Pancreas (tissue), 10 donors: ENCODE measurements around the gene MLIP. TPM values are rescaled to one million over a fixed set of nuclear protein-coding genes. Genes with fewer than 3 reads are reported as not detected.

Source experiments
- ATAC-seq, 4 donors: fragments of 200-7000 bp; cut with Tn5 transposase; one replicate each; pipeline versions ENCODE4 v1.8.0 to v1.9.1; 2020; ENCODE audit warnings: mild to moderate bottlenecking in 4 of 4, moderate library complexity in 4 of 4
- DNase-seq, 6 donors: peaks; one replicate each; pipeline ENCODE4 v3.0.0-alpha.2; 2020
- FAIRE-seq: peaks from 2 replicates; lab custom pipeline; 2012; peaks lifted over from hg19 to GRCh38; lab: Jason Lieb, UNC
- H3K27ac ChIP-seq, 4 donors: fragments of 200-600 bp; sonication (generic); 1 replicate in 3 of 4; 2 replicates in 1 of 4; pipeline versions ENCODE4 v1.5.0 to v1.8.0; 2020
- H3K27me3 ChIP-seq, 4 donors: fragments of 200-600 bp; one replicate each; pipeline ENCODE4 v1.8.0; 2021
- H3K36me3 ChIP-seq, 3 donors: fragments of 200-600 bp; sonication (generic) in 1 of 3; one replicate each; pipeline versions ENCODE4 v1.5.0 to v1.8.0; 2020 to 2021
- H3K4me1 ChIP-seq, 3 donors: fragments of 200-600 bp; one replicate each; pipeline ENCODE4 v1.8.0; 2021
- H3K4me3 ChIP-seq, 4 donors: fragments of 200-600 bp; sonication (generic) in 2 of 4; one replicate each; pipeline versions ENCODE4 v1.5.0 to v1.8.0; 2020 to 2021
- H3K9me3 ChIP-seq, 4 donors: fragments of 200-600 bp; one replicate each; pipeline ENCODE4 v1.8.0; 2021
- WGBS, 2 donors: extraction: QIAGEN DNeasy Blood & Tissue Kit; methylation state at CpG; one replicate each; pipeline ENCODE4 v1.1.7; 2013; 5-methylcytosine and 5-hydroxymethylcytosine counted together
- intact Hi-C, 3 donors: fragments of 100-400 bp; cut with DNase I; formaldehyde crosslinking; loops; one replicate each; pipeline versions ENCODE4 v1.11.1 to v1.14.2; 2022
- polyA plus RNA-seq, 2 donors: library from polyadenylated mRNA; stranded (reverse); fragments of 200-250 nt; gene quantifications; one replicate each; pipeline ENCODE4 v1.2.3, GENCODE V29; 2013
- total RNA-seq, 6 donors: library from RNA; stranded (reverse); fragmentation: NEBNext Ultra II Directional in 4 of 6; extraction: Animal tissue kit (Norgen Biotek cat#: 25700) in 4 of 6; gene quantifications; one replicate each; pipeline versions ENCODE4 v1.2.1 to v1.2.4, GENCODE V29; 2021 to 2023
- TF ChIP-seq, protein P1 (sequence below), 4 donors: fragments of 200-600 bp; sonication (generic) in 3 of 4; IDR thresholded peaks; one replicate each; pipeline versions ENCODE4 v1.5.0 to v1.8.0; 2021; ENCODE audit warnings: antibody characterized with exemption in 4 of 4
- donor health status: healthy with polysubstance abuse.
- donor health status: DM: no; HTN: no; CAD: no; lungs with moderate emphysema.
- donor health status: DM: no; HTN: no; CAD: no.
- donor health status: control.
- donor health status: control.
- donor health status: Bipolar disorder and iron deficiency.
- donor health status: DM: yes; HTN: yes; CAD: no.
- donor health status: DM: no; HTN: no; CAD: no.
- donor health status: DM: no; HTN: no; CAD: no.
- donor health status: DM: yes; HTN: yes; CAD: no.

The MLIP gene
- total and polyA plus RNA-seq, 8 donors = 0.32 to 5.8 (median 0.77) TPM

DNA sequence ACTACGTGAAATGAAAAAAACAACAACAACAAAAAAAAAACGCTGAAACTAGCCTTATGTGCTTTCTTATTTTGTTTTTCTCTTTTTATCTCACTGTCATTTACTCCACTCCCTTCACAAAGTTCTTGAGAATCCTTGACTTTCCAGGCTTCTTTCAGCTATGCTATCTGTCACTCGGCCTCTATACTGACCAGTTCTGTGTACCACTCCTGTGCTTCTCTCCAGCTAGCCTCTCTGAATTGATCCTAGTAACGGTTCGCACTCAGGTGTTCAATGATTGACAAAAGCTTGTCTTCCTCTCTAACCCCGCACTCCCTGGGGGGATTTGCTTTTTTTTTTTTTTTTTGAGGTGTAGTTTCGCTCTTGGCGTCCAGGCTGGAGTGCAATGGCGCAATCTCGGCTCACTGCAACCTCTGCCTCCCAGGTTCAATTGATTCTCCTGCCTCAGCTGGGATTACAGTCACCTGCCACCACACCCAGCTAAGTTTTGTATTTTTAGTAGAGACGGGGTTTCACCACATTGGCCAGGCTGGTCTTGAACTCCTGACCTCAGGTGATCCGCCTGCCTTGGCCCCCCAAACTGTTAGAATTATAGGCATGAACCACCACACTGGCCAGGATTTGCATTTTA, 31.8 kb downstream of the MLIP start:
- H3K27ac ChIP-seq = no peak overlapping the region
- DNase-seq (no peak), ATAC-seq (no peak), FAIRE-seq (no peak)
- no peaks in the 10 kb centered on the region for H3K36me3 ChIP-seq
- intact Hi-C loops = no loop called here
- H3K27me3 ChIP-seq = no peaks in the 10 kb centered on the region
- no peaks in the 10 kb centered on the region for H3K4me1 ChIP-seq
- TF ChIP-seq, protein P1, sequence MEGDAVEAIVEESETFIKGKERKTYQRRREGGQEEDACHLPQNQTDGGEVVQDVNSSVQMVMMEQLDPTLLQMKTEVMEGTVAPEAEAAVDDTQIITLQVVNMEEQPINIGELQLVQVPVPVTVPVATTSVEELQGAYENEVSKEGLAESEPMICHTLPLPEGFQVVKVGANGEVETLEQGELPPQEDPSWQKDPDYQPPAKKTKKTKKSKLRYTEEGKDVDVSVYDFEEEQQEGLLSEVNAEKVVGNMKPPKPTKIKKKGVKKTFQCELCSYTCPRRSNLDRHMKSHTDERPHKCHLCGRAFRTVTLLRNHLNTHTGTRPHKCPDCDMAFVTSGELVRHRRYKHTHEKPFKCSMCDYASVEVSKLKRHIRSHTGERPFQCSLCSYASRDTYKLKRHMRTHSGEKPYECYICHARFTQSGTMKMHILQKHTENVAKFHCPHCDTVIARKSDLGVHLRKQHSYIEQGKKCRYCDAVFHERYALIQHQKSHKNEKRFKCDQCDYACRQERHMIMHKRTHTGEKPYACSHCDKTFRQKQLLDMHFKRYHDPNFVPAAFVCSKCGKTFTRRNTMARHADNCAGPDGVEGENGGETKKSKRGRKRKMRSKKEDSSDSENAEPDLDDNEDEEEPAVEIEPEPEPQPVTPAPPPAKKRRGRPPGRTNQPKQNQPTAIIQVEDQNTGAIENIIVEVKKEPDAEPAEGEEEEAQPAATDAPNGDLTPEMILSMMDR (IDR thresholded peaks at IDR 0.05) = no peak
- H3K4me3 ChIP-seq = no peak overlapping the region
- H3K9me3 ChIP-seq = no peaks in the 10 kb centered on the region
- 76 to 86% methylated on average over 12 of the region's 12 CpGs for WGBS, 2 donors

DNA sequence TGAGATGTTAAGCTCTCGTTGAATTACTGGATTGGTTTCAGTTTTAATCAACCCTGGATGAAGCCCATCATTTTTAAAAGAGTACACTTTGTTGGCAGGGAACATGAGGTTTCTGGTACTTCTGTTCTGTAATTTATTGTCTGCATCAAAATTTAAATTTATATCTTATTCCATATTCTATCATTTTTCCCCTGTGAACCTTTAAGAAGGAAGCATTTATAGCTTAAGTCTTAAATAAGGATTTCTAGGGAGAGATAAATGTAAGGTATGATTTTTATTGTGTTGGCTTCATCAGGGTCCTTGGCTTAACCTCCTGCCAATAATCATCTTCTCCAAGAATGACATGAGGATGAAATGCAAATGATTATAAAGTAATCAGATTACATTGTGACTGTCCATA, 40.6 kb downstream of the MLIP start:
- Histone ChIP-seq H3K27me3 (no peaks in the 10 kb centered on the region), H3K4me3 (no peak overlapping the region), H3K9me3 (no peaks in the 10 kb centered on the region), H3K36me3 (no peaks in the 10 kb centered on the region), H3K27ac (no peak overlapping the region), H3K4me1 (no peaks in the 10 kb centered on the region)
- ATAC-seq (no peak), DNase-seq (no peak), FAIRE-seq (no peak)
- intact Hi-C loops = no loop called here
- TF ChIP-seq, protein P1 (IDR thresholded peaks at IDR 0.05) = no peak
- WGBS, 2 donors = 49 to 63% methylated on average over 1 of the region's 1 CpG

DNA sequence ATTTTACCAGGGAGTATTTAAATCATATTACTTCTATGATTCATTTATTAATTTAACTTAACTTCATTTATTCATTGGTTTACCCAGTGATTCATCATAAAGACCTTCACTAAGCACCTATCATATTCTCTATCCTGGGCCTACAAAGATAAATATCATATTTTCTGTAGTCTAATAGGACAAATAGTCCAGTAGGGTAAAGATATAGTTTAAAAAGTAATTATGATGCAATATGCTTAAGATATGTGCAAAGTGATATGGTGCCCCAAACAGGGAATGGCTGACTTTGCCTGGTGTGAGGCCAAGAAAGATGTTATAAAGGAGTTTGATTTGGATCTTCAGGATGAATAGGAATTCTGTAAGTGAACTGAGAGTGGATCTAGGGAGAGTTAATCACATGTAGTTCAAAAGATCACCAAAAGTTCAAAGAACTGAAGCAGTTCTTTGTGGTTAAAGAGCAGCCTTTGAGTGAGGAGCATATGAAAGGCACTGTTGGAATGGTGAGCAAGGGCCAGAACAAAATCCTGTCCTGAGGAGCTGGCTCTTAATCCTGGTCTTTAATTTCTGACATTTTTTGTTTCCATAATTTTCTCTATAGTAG, 45.5 kb downstream of the MLIP start:
- Histone ChIP-seq H3K27ac (no peak overlapping the region), H3K36me3 (no peaks in the 10 kb centered on the region), H3K4me1 (no peaks in the 10 kb centered on the region), H3K27me3 (no peaks in the 10 kb centered on the region), H3K9me3 (no peaks in the 10 kb centered on the region), H3K4me3 (no peak overlapping the region)
- TF ChIP-seq, protein P1 (IDR thresholded peaks at IDR 0.05) = no peak
- DNase-seq (no peak), FAIRE-seq (no peak), ATAC-seq (no peak)
- intact Hi-C loops = no loop called here

DNA sequence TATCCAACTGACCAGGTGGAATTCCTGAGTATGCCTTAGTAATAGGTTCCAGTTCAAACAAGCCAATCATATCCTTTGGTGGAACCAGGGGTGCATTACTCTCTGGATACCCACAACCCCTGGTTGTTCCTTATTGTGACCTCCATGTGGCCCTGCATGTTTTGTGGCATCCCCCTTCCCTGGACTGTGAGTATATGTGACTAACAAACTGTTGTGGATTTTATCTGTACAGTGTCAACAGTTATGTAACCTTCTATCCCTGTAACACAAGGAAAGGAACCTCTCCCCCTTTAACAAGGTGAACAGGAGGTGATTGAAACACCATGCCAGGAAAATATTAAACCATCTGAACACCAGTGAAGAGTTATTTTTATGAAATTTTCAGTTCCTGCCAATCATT, 46.2 kb downstream of the MLIP start:
- H3K9me3 ChIP-seq = no peaks in the 10 kb centered on the region
- H3K27ac ChIP-seq = no peak overlapping the region
- no peaks in the 10 kb centered on the region for H3K27me3 ChIP-seq
- no peak overlapping the region for H3K4me3 ChIP-seq
- DNase-seq (no peak), ATAC-seq (no peak), FAIRE-seq (no peak)
- TF ChIP-seq, protein P1 (IDR thresholded peaks at IDR 0.05) = no peak
- no peaks in the 10 kb centered on the region for H3K36me3 ChIP-seq
- H3K4me1 ChIP-seq = no peaks in the 10 kb centered on the region
- intact Hi-C loops = no loop called here

DNA sequence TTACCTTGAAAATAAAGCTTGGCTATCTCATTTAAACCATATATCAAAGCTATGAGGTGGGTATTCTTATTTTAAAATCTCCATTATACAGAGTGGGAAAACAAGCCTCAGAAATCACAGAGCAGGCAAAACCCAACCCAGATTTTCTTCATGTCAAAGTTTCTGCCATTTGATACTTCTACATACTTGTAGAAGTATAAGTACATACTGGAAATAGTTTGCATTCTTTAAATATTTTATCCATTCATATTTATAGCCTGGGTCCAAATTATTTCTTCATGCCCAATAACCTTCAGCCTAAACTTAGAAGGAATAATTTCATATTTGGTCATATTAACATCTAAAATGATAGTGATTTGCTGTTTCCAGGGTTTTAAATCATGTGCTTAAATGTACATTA, 61.8 kb downstream of the MLIP start:
- no peak overlapping the region for H3K4me3 ChIP-seq
- H3K9me3 ChIP-seq = no peaks in the 10 kb centered on the region
- TF ChIP-seq, protein P1 (IDR thresholded peaks at IDR 0.05) = no peak
- no peaks in the 10 kb centered on the region for H3K27me3 ChIP-seq
- no peak overlapping the region for H3K27ac ChIP-seq
- no peaks in the 10 kb centered on the region for H3K4me1 ChIP-seq
- no peak for FAIRE-seq
- intact Hi-C loops = no loop called here
- DNase-seq = no peak
- no peak for ATAC-seq
- H3K36me3 ChIP-seq = no peaks in the 10 kb centered on the region
